ENCODE data around the gene ENO1. TPM values are rescaled to one million over a fixed set of nuclear protein-coding genes. Genes with fewer than 3 reads are reported as not detected.

Gene ENO1
- total RNA-seq, 6 experiments from 2014 or later, result 1,376 to 1,744 (median 1,709) TPM

DNA sequence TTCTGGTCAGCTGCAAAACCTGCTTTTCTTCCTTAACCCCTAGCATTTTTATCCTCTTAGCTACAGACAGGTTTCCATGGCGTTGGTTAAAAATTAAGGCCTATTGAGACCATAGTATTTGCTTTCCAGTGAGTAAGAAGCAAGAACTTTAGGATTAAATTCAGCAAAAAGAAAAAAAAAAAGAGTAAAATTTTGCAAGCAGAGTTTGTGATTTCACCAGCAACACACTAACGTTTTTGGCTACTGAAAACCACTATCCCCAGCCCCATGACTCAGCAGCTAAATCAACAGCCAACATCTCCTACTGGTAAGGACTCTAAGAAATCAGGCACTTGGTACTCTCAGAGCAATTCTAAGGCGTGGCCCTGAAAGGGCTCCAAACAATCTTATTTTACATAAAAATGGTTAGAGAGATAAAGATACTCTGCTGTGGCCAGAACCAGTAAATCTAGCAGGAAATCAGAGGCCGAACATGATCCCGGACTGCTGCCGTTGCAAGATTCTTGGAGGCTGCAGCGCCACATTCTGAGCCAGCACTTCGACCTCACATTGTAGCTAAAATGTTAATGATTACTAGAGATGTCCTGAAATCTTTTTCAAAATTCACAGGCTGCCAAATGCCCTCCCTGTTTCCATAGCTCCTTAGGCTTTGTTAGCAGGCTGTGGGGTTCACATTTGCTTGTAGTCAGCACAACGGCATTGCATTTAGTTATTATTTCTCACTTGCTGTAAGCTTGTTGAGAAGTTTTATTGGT is 1.6 kb upstream of the ENO1 start:
- TF ChIP-seq, protein P1, sequence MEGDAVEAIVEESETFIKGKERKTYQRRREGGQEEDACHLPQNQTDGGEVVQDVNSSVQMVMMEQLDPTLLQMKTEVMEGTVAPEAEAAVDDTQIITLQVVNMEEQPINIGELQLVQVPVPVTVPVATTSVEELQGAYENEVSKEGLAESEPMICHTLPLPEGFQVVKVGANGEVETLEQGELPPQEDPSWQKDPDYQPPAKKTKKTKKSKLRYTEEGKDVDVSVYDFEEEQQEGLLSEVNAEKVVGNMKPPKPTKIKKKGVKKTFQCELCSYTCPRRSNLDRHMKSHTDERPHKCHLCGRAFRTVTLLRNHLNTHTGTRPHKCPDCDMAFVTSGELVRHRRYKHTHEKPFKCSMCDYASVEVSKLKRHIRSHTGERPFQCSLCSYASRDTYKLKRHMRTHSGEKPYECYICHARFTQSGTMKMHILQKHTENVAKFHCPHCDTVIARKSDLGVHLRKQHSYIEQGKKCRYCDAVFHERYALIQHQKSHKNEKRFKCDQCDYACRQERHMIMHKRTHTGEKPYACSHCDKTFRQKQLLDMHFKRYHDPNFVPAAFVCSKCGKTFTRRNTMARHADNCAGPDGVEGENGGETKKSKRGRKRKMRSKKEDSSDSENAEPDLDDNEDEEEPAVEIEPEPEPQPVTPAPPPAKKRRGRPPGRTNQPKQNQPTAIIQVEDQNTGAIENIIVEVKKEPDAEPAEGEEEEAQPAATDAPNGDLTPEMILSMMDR (IDR thresholded peaks at IDR 0.05), result no peak
- DNase-seq, result peak; percentile 96
- Mint-ChIP-seq H3K27me3 (ENCODE audit: insufficient read depth) (peaks cover 4% of the 10 kb centered on the region; the same call in 1 of the 2 replicates), H3K9me3 (peaks cover 5% of the 10 kb centered on the region), H3K4me1 (ENCODE audit: low read depth) (peaks cover 35% of the 10 kb centered on the region), H3K27ac (peak overlapping the region; percentile 98), H3K4me3 (peak overlapping the region; percentile 89), H3K36me3 (ENCODE audit: low read depth) (peaks cover 28% of the 10 kb centered on the region)

DNA sequence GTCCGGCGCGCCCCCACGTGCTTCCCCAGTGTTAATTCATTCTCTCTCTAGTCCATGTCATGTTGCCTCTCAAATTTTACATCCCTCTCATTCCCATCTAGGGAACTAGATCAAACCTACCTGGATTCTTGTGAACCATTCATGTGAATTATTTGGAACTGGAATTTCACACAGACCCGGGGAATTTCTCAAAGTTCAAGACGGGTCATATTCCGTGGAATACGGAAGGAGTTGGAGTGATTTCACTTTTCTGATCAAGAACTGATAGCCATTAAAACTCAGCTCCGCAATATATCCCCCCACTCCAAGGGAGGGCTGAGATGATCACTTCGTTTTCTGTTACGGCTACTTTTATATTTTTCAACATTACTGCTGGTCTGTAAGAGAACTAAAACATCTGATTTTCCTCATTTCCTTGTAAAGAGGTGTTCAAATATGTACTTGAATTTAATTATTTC is 1.0 kb upstream of the ENO1 start:
- H3K4me1 Mint-ChIP-seq (ENCODE audit: low read depth), result peaks cover 41% of the 10 kb centered on the region
- peaks cover 33% of the 10 kb centered on the region for H3K36me3 Mint-ChIP-seq (ENCODE audit: low read depth)
- peaks cover 4% of the 10 kb centered on the region; the same call in 1 of the 2 replicates for H3K27me3 Mint-ChIP-seq (ENCODE audit: insufficient read depth)
- H3K27ac Mint-ChIP-seq, result peak overlapping the region; percentile 98
- H3K4me3 Mint-ChIP-seq, result peak overlapping the region; percentile 89
- H3K9me3 Mint-ChIP-seq, result peaks cover 5% of the 10 kb centered on the region
- TF ChIP-seq, protein P1 (IDR thresholded peaks at IDR 0.05), result peak; percentile 46
- no peak for DNase-seq

- TF ChIP-seq, protein P1 (IDR thresholded peaks at IDR 0.05), result no peak
- H3K4me1 Mint-ChIP-seq (ENCODE audit: low read depth), result peaks cover 47% of the 10 kb centered on the region
Observed at GRCh38 chr1:8878698-8879463, 395 bp upstream of the ENO1 start.

GRCh38 chr1:8876087-8876486 is 2.4 kb downstream of the ENO1 start:
- Mint-ChIP-seq H3K27me3 (ENCODE audit: insufficient read depth) (peaks cover 4% of the 10 kb centered on the region), H3K4me1 (ENCODE audit: low read depth) (peaks cover 75% of the 10 kb centered on the region), H3K9me3 (peaks cover 5% of the 10 kb centered on the region), H3K36me3 (ENCODE audit: low read depth) (peaks cover 57% of the 10 kb centered on the region), H3K27ac (peak overlapping the region; percentile 77), H3K4me3 (peak overlapping the region; percentile 96)
- TF ChIP-seq, protein P1 (IDR thresholded peaks at IDR 0.05), result no peak
- DNase-seq, result no peak

More at GRCh38 chr1:8878698-8879463, 395 bp upstream of the ENO1 start:
- peaks cover 5% of the 10 kb centered on the region for H3K9me3 Mint-ChIP-seq
- peak overlapping the region; percentile 96 for H3K4me3 Mint-ChIP-seq
- peaks cover 4% of the 10 kb centered on the region; the same call in 1 of the 2 replicates for H3K27me3 Mint-ChIP-seq (ENCODE audit: insufficient read depth)
- peaks cover 33% of the 10 kb centered on the region for H3K36me3 Mint-ChIP-seq (ENCODE audit: low read depth)
- DNase-seq, result peak; percentile 96
- H3K27ac Mint-ChIP-seq, result peak overlapping the region; percentile 98

DNA sequence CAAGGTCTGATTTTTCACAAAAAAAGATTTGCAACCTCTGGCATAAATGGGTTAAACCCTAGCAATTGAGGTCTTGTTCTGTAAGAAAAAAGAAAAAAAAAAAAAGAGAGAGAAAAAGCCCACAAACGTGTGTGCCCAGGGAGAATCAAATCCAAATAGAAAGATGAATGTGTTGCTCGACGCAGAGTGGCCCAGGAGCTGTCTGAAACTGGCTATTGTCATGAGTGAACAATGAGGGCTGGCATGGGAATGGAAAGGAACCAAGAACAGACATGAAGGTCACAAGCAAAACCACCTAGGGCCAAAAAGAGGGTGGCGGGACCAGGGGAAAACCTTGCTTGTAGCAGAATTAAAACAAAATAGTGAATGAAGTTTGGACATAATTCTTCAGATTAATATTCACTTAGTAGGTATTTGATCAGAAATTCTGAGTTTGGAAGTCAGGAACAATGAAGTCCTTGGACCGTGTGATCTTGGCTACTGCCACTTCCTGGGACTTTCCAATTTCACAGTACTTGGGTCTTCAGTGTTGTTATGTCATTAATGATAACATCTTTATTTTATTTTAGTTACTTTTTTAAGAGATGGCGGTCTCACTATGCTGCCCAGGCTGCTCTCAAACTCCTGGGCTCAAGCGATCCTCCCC is 3.1 kb downstream of the ENO1 start:
- peak overlapping the region; percentile 96 for H3K4me3 Mint-ChIP-seq
- TF ChIP-seq, protein P1 (IDR thresholded peaks at IDR 0.05), result no peak
- peaks cover 76% of the 10 kb centered on the region for H3K4me1 Mint-ChIP-seq (ENCODE audit: low read depth)
- H3K27me3 Mint-ChIP-seq (ENCODE audit: insufficient read depth), result peaks cover 4% of the 10 kb centered on the region
- H3K27ac Mint-ChIP-seq, result peak overlapping the region; percentile 77
- H3K36me3 Mint-ChIP-seq (ENCODE audit: low read depth), result peaks cover 65% of the 10 kb centered on the region
- DNase-seq, result no peak
- H3K9me3 Mint-ChIP-seq, result peaks cover 5% of the 10 kb centered on the region

Data from HFFc6 (cell line).